Measurements from ENCODE around the gene AGBL5.

Gene AGBL5

GRCh38 chr2:27093430-27094352 is 42.2 kb downstream of the AGBL5 start:
- TF ChIP-seq GATA3 (IDR thresholded peaks at IDR 0.05; ENCODE audit: low read depth, low read length) (no peak), GATA2 (IDR thresholded peaks at IDR 0.05; ENCODE audit: low read depth, low read length) (no peak)

- TF ChIP-seq GATA3 (IDR thresholded peaks at IDR 0.05; ENCODE audit: low read depth, low read length): no peak
- no peak for TF ChIP-seq GATA2 (IDR thresholded peaks at IDR 0.05; ENCODE audit: low read depth, low read length)
These were observed 43.0 kb downstream of the AGBL5 start for GRCh38 chr2:27094353-27094984.

GRCh38 chr2:27095427-27095744 is 43.9 kb downstream of the AGBL5 start:
- TF ChIP-seq GATA3 (IDR thresholded peaks at IDR 0.05; ENCODE audit: low read depth, low read length): no peak
- no peak for TF ChIP-seq GATA2 (IDR thresholded peaks at IDR 0.05; ENCODE audit: low read depth, low read length)

GRCh38 chr2:27095745-27096651 is 44.5 kb downstream of the AGBL5 start:
- TF ChIP-seq GATA3 (IDR thresholded peaks at IDR 0.05; ENCODE audit: low read depth, low read length): no peak
- no peak for TF ChIP-seq GATA2 (IDR thresholded peaks at IDR 0.05; ENCODE audit: low read depth, low read length)

- no peak for TF ChIP-seq GATA3 (IDR thresholded peaks at IDR 0.05; ENCODE audit: low read depth, low read length)
- TF ChIP-seq GATA2 (IDR thresholded peaks at IDR 0.05; ENCODE audit: low read depth, low read length): no peak
These were observed 45.4 kb downstream of the AGBL5 start for GRCh38 chr2:27096748-27097297.

- TF ChIP-seq GATA3 (IDR thresholded peaks at IDR 0.05; ENCODE audit: low read depth, low read length) (no peak), GATA2 (IDR thresholded peaks at IDR 0.05; ENCODE audit: low read depth, low read length) (no peak)
These were observed 45.9 kb downstream of the AGBL5 start for GRCh38 chr2:27097341-27097740.

- TF ChIP-seq GATA3 (IDR thresholded peaks at IDR 0.05; ENCODE audit: low read depth, low read length) (no peak), GATA2 (IDR thresholded peaks at IDR 0.05; ENCODE audit: low read depth, low read length) (no peak)
These were observed 48.0 kb downstream of the AGBL5 start for GRCh38 chr2:27099334-27099955.

- no peak for TF ChIP-seq GATA3 (IDR thresholded peaks at IDR 0.05; ENCODE audit: low read depth, low read length)
- TF ChIP-seq GATA2 (IDR thresholded peaks at IDR 0.05; ENCODE audit: low read depth, low read length): no peak
These were observed 48.6 kb downstream of the AGBL5 start for GRCh38 chr2:27100036-27100435.

- TF ChIP-seq GATA2 (IDR thresholded peaks at IDR 0.05; ENCODE audit: low read depth, low read length): no peak
- no peak for TF ChIP-seq GATA3 (IDR thresholded peaks at IDR 0.05; ENCODE audit: low read depth, low read length)
These were observed 50.9 kb downstream of the AGBL5 start for GRCh38 chr2:27102329-27102728.

- TF ChIP-seq GATA3 (IDR thresholded peaks at IDR 0.05; ENCODE audit: low read depth, low read length) (no peak), GATA2 (IDR thresholded peaks at IDR 0.05; ENCODE audit: low read depth, low read length) (no peak)
These were observed 54.5 kb downstream of the AGBL5 start for GRCh38 chr2:27105981-27106380.

GRCh38 chr2:27108221-27108620 is 56.8 kb downstream of the AGBL5 start:
- TF ChIP-seq GATA2 (IDR thresholded peaks at IDR 0.05; ENCODE audit: low read depth, low read length) (no peak), GATA3 (IDR thresholded peaks at IDR 0.05; ENCODE audit: low read depth, low read length) (no peak)

GRCh38 chr2:27109083-27109482 is 57.6 kb downstream of the AGBL5 start:
- TF ChIP-seq GATA2 (IDR thresholded peaks at IDR 0.05; ENCODE audit: low read depth, low read length): no peak
- no peak for TF ChIP-seq GATA3 (IDR thresholded peaks at IDR 0.05; ENCODE audit: low read depth, low read length)

GRCh38 chr2:27115519-27115918 is 64.1 kb downstream of the AGBL5 start:
- TF ChIP-seq GATA2 (IDR thresholded peaks at IDR 0.05; ENCODE audit: low read depth, low read length) (no peak), GATA3 (IDR thresholded peaks at IDR 0.05; ENCODE audit: low read depth, low read length) (no peak)
